Endometrial microvascular endothelial cells (primary cell): ENCODE data around the gene HLCS. TPM values are rescaled to one million over a fixed set of nuclear protein-coding genes. Genes with fewer than 3 reads are reported as not detected.
"Not testable (repeated sequence)": the region's sequence is repeated elsewhere in the genome, so short reads cannot be mapped to it uniquely, and the experiment has no call there.

ENCODE experiments used
- in situ Hi-C: cut with HindIII; loops from 2 replicates; pipeline ENCODE4 v1.10.0; 2017; ENCODE audit warnings: low sequenced_read_pairs, low pct_unique_long_range_greater_than_20kb; ENCODE audit errors: inconsistent ontology term
- total RNA-seq: library from RNA; depleted of rRNA; stranded (reverse); fragments of >200 nt; gene quantifications from one replicate; pipeline ENCODE4 v1.2.3, GENCODE V29; 2015; ENCODE audit errors: inconsistent ontology term

HLCS gene
- 29.3 TPM for total RNA-seq

DNA sequence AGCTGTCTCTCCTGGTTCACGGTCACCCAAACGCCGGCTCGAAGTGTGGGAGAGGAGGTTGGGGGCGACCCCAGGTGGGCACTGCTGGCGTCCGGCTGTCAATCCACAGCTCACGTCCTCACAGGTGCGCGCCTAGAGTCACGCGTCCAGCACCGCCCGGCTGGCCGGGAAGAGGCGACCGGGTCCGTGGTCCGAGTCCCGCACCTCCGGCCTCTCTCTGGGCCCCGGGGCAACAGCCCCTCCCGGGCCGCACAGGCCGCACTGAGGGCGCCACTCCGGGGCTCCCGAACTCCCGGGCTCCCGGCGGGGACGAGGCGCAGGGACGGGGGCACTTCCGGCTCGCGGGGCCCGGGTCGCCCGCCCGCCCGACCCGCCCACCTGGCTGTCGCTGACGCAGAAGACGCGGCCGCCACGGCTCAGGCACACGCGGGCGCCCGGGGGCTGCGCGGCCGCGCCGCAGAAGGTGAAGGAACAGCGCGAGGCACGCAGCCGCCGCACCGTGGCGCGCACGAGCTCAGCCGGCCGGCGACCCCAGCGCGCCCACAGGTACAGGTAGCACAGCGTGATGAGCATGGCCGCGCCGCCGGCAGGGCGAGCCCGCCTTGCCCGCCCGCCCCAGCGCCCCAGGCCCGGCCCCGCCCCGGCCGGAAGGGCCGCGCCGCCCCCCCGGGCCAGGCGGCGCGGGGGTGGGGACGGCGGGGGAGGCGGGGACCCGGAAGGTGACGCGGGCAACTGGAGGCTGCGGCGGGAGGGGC lies at the start of gene HLCS:
HLCS (minus strand) TSS at position 604 of the 755 bp plus-strand sequence; CDS start at position 573, 31 bp downstream.
- in situ Hi-C loops = no loop called here

- in situ Hi-C loops = no loop called here
Observed at GRCh38 chr21:37009740-37010341, 43.4 kb upstream of the HLCS start.

DNA sequence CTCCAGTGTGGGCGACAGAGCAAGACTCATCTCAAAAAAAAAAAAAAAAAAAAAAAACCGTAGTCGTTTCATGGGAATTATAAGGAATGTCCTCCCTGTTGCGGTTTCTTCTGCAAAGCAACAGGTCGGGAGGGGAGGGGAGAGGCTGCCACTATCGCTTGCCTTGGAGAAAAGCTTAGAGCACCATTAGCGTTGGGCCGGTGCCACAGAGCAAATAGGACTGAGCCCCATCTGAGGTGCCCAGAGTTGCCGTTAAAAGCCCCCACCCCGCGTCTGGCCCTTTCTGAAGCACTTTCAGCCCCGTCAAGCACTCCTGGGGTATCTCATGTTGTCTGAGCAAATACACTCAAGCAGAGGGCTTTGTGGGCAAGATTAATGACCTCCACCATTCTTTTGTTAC lies 42.3 kb upstream of the HLCS start:
- in situ Hi-C loops = no loop called here

GRCh38 chr21:37006486-37007291 lies 40.2 kb upstream of the HLCS start, which contains the start of gene RIPPLY3:
TSS of gene RIPPLY3 (plus strand) at chr21:37006702. CDS start at chr21:37006773, 71 bp downstream.
- in situ Hi-C loops = no loop called here

- in situ Hi-C loops = no loop called here
Observed at GRCh38 chr21:37005548-37006485, 39.3 kb upstream of the HLCS start.

GRCh38 chr21:37003917-37004316 lies 37.4 kb upstream of the HLCS start:
- in situ Hi-C loops = not testable (repeated sequence)

GRCh38 chr21:37002851-37003250 lies 36.4 kb upstream of the HLCS start:
- in situ Hi-C loops = not testable (repeated sequence)

DNA sequence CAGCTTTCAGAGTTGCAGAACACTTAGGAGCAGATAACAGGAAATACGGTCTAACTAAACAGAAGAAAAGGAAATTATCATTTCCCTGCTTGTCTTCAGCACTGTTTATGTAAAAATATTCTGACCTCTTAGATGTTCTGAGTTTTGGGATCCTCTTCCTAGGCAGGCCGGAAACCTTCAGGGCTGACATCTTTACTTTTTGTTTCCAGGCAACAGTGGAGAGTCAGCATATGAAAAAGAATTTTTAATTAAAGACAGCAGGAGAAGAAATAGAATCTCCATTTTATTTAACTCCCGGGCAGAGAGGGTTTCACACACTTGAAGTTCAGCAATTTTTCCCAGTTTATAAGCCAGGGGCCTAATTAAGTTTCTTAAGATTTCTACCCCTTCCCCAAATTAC lies 35.0 kb upstream of the HLCS start:
- in situ Hi-C loops = no loop called here

DNA sequence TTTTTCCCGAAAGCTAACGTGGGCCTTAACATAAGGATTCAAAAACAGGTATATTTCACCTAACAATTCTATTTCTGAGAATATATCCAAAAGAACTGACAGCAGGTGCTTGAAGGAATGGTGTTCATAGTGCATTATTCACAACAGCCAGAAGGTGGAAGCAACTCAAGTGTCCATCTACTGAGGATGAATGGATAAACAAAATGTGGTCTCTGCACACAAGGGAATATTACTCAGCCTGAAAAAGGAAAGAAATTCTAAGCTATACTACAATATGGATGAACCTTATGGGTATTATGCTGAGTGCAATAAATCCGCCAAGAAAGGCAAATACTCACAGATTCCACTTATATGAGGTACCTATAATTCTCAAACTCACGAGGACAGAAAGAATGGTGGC lies 33.9 kb upstream of the HLCS start:
- in situ Hi-C loops = no loop called here

GRCh38 chr21:36999131-36999898 lies 32.8 kb upstream of the HLCS start:
- in situ Hi-C loops = no loop called here

DNA sequence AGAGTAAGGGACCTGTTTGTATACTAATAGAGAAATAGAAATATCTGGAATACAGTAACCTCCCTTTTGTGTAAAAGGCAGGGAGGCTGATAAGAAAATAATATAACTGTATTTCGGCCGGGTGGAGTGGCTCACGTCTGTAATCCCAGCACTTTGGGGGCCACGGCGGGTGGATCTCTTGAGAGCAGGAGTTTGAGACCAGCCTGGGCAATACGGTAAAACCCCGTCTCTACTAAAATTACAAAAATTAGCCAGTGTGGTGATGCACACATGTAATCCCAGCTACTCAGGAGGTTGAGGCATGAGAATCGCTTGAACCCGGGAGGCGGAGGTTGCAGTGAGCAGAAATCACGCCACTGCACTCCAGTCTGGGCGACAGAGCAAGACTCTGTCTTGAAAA lies 28.8 kb upstream of the HLCS start:
- in situ Hi-C loops = not testable (repeated sequence)

DNA sequence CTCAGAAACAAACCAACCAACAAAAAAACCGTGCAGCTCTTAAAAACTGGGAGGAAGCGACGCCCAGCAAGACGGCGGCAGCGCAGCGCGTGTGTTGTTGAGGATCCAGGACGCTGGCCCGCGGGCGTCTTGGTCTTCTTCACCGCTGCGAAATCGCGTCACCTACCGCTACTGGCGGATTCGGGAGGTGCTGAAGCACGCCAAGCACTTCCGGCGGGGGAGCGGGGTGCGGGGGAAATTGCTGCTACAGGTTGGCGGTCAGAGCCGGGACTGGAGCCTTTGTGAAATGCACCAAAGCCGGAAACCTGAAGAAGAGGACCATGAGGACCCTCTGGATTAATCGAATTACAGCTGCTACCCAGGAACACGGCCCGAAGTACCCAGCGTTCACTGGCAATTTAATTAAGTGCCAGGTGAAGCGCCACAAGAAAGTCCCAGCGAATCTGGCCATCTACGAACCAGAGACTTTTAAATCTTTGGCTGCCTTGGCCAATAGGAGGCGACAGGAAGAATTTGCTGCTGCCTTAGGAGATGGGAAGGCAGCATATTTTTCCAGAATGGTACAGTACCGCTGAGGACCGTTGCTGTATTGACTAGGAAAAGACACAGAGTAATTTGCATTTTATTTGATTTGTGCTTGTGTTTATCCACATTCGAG lies 28.2 kb upstream of the HLCS start:
- in situ Hi-C loops = no loop called here

DNA sequence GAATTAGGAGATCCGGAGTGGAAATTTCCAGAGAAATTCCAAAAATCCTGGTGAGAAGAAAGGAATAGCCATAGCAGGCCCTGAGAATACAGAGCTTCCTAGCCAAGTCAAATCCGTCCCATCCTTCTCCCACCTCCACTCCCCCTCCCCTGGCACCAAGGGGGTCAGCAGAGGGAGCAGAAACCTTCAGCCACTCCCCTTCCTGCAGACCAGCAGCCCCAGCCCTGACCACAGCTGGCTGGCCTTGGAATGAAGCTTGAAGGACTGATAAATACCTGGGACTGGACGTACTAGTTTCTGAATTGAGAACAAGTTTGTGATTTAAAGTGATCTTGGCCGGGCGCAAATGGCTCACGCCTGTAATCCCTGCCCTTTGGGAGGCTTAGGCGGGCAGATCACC lies 26.2 kb upstream of the HLCS start:
- in situ Hi-C loops = no loop called here

GRCh38 chr21:36990508-36991205 lies 24.2 kb upstream of the HLCS start:
- in situ Hi-C loops = no loop called here

DNA sequence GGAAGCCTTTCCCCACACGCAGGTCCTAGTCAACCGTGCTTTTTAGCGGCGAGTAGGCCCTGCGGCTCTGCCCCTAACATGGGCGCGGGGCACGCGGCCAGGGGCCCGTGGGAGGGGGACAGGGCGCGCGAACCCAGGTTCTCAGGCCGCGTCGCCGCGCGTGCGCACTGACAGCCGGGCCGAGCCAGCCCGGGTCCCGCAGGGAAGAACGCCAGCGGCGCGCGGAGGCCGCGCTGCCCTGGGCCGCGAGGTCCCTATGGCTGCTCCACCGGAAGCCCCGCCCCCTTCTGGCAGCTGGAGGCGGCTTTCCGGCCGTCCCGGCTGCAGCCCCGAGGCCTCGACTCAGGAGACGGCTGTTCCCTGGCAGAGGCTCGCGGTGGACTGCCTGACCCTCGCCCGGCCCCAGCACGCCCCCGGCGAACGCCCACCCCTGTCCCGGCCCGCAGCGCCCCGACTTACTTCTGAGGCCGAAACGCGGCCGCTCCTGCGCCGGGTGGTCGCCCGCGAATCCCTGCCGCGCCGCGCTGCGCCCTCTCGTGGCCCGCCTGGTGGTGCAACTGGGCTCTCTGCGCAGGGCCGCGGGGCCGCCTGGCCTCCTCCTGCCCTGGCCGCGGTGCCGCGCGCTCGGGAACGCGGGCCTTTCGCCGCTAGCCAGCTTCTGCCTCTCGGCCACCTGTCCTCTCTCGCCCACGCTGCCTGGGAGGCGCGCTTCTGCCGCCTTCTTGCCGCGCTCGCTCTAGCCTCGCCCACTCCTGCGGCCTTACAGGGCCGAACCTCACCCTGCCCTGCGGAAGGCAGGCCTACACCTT lies 23.4 kb upstream of the HLCS start:
- in situ Hi-C loops = no loop called here

DNA sequence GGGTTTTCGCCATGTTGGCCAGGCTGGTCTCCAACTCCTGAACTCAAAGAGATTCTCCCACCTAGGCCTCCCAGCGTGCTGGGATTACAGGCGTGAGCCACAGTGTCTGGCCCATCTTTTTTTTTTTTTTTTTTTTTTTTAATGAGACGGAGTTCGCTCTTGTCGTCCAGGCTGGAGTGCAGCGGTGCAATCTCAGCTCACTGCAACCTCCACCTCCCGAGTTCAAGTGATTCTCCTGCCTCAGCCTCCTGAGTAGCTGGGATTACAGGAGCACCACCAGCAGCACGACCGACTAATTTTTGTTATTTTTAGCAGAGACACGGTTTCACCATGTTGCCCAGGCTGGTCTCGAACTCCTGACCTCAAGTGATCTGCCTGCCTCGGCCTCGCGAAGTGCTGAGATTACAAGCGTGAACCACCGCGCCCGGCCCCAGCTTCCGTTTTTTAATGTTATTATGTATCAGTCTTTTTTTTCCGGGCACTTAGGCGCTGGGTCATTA lies 22.8 kb upstream of the HLCS start:
- in situ Hi-C loops = not testable (repeated sequence)
